ENCODE data around the gene TLE6. TPM values are rescaled to one million over a fixed set of nuclear protein-coding genes. Genes with fewer than 3 reads are reported as not detected.

The TLE6 gene
- total and polyA plus RNA-seq, 2 of the 13 experiments (the other 11 are each of a cell fraction or from before 2014, with no cell fraction given): 0.24 to 5.5 TPM

GRCh38 chr19:2988568-2988967 lies 11.2 kb downstream of the TLE6 start:
- no peak for ATAC-seq
- TF ChIP-seq TFAP4 (IDR thresholded peaks at IDR 0.05; ENCODE audit: borderline replicate concordance, low read depth) (no peak), ZNF790 (CRISPR knock-in tag; IDR thresholded peaks at IDR 0.05; ENCODE audit: borderline replicate concordance) (no peak), USF2 (IDR thresholded peaks at IDR 0.05; ENCODE audit: low read depth, low read length) (no peak), USF2 (CRISPR knock-in tag; IDR thresholded peaks at IDR 0.05; ENCODE audit: borderline replicate concordance) (no peak), ZNF30 (CRISPR knock-in tag; IDR thresholded peaks at IDR 0.05) (no peak), KAT8 (CRISPR knock-in tag; IDR thresholded peaks at IDR 0.05) (no peak), PHF8 (CRISPR knock-in tag; IDR thresholded peaks at IDR 0.05) (no peak), RELA (CRISPR knock-in tag; IDR thresholded peaks at IDR 0.05) (no peak), ETS1 (CRISPR knock-in tag; IDR thresholded peaks at IDR 0.05) (no peak), ZNF207 (IDR thresholded peaks at IDR 0.05; ENCODE audit: borderline replicate concordance) (no peak), LCORL (IDR thresholded peaks at IDR 0.05) (no peak), LCORL (CRISPR knock-in tag; IDR thresholded peaks at IDR 0.05) (no peak), KDM3A (CRISPR knock-in tag; IDR thresholded peaks at IDR 0.05; ENCODE audit: low read depth) (no peak), CAMTA2 (CRISPR knock-in tag; IDR thresholded peaks at IDR 0.05; ENCODE audit: borderline replicate concordance) (no peak), ZNF280B (CRISPR knock-in tag; IDR thresholded peaks at IDR 0.05; ENCODE audit: borderline replicate concordance) (no peak), ZNF784 (CRISPR knock-in tag; IDR thresholded peaks at IDR 0.05; ENCODE audit: borderline replicate concordance) (no peak), FOXM1 (CRISPR knock-in tag; IDR thresholded peaks at IDR 0.05) (no peak), NFYC (CRISPR knock-in tag; IDR thresholded peaks at IDR 0.05) (no peak), MTERF4 (CRISPR knock-in tag; IDR thresholded peaks at IDR 0.05) (no peak), ARID2 (CRISPR knock-in tag; IDR thresholded peaks at IDR 0.05; ENCODE audit: borderline replicate concordance) (no peak)

More at GRCh38 chr19:2988568-2988967, 11.2 kb downstream of the TLE6 start:
- H3K36me3 ChIP-seq (replicated peaks in 1 of 2; ENCODE audit: control insufficient read depth in 1 of 2, insufficient read depth in 2 of 2, low read length in 2 of 2): no peaks in the 10 kb centered on the region
- WGBS (ENCODE audit: low lambda C conversion rate): 73% methylated on average over 3 of the region's 3 CpGs
- DNase-seq (ENCODE audit: low spot score) (no peak), FAIRE-seq (no peak)
- intact Hi-C loops (cut with micrococcal nuclease; ENCODE audit: unreplicated experiment) (no loop called here), in situ Hi-C loops (cut with HindIII; ENCODE audit: extremely low pct_ligation_motif_present, low pct_unique_long_range_greater_than_20kb) (no loop called here)
- H4K20me1 ChIP-seq (ENCODE audit: insufficient read depth, low read length): no peaks in the 10 kb centered on the region
- no peak overlapping the region for H2AFZ ChIP-seq (ENCODE audit: low read length)
- CTCF ChIA-PET (ENCODE audit: low intra/inter-chr PET ratio, low total read pairs): no interaction called here
- POLR2A ChIA-PET: no interaction called here
- no peak overlapping the region for H3K9ac ChIP-seq (ENCODE audit: insufficient read depth, low read depth, low read length)
- H3K79me2 ChIP-seq (ENCODE audit: insufficient read depth, low read length): no peaks in the 10 kb centered on the region
- H3K27me3 ChIP-seq (ENCODE audit: control insufficient read depth in 1 of 2, insufficient read depth in 2 of 2, low read length in 2 of 2): peaks cover 1 to 43% of the 10 kb centered on the region in 2 experiments; a peak in 4 of 5 replicates
- no peaks in the 10 kb centered on the region for H3K9me3 ChIP-seq (ENCODE audit: low read length)
- no peak overlapping the region for H3K4me3 ChIP-seq (replicated peaks in 1 of 3; ENCODE audit: insufficient read depth in 1 of 3, low read depth in 2 of 3, low read length in 3 of 3)
- peaks cover 27% of the 10 kb centered on the region for H3K4me1 ChIP-seq (ENCODE audit: insufficient read depth, low read length)
- no peak overlapping the region for H3K27ac ChIP-seq (ENCODE audit: extremely low read length, insufficient read depth, low read length)
- no TSS peak for BruUV-seq (replicated peaks)
- H3K4me2 ChIP-seq (ENCODE audit: low read depth, low read length): no peak overlapping the region

Data from HepG2 (cell line).